K562 (cell line): ENCODE results near the gene OST4. TPM values are rescaled to one million over a fixed set of nuclear protein-coding genes. Genes with fewer than 3 reads are reported as not detected.

ENCODE experiments used
- C11orf30 ChIP-seq: fragments of 450-650 bp; IDR thresholded peaks from 2 replicates; pipeline ENCODE4 v1.6.1; 2016; ENCODE audit warnings: low read depth, mild to moderate bottlenecking
- KDM2B ChIP-seq: fragments of 250-450 bp; sonication (Bioruptor Pico); IDR thresholded peaks from 2 replicates; pipeline ENCODE4 v1.8.0; 2021; ENCODE audit warnings: mild to moderate bottlenecking, moderate library complexity
- MAFK ChIP-seq: IDR thresholded peaks from 2 replicates; pipeline ENCODE4 v1.6.1; 2011; ENCODE audit warnings: low read length, improper control_type of control experiment
- MTA1 ChIP-seq: fragments of 450-650 bp; IDR thresholded peaks from 2 replicates; pipeline ENCODE4 v1.6.1; 2017; ENCODE audit warnings: borderline replicate concordance
- NFE2 ChIP-seq: IDR thresholded peaks from 2 replicates; pipeline ENCODE4 v1.6.1; 2014; ENCODE audit warnings: antibody characterized with exemption, low read depth
- NR1H2 ChIP-seq: sonication (generic); formaldehyde crosslinking; IDR thresholded peaks from 2 replicates; pipeline ENCODE4 v1.4.0; 2020; ENCODE audit warnings: mild to moderate bottlenecking, missing genetic modification reagents
- NR3C1 ChIP-seq: sonication (generic); formaldehyde crosslinking; IDR thresholded peaks from 2 replicates; pipeline ENCODE4 v1.8.1; 2022; ENCODE audit warnings: missing genetic modification reagents
- OTX1 ChIP-seq: fragments of 450-650 bp; formaldehyde crosslinking; IDR thresholded peaks from 2 replicates; pipeline ENCODE4 v1.4.0; 2022; ENCODE audit warnings: mild to moderate bottlenecking
- RCOR1 ChIP-seq, 2 experiments: IDR thresholded peaks; 2 replicates each; pipeline ENCODE4 v1.6.1; 2012; ENCODE audit warnings: low read depth in 2 of 2, low read length in 2 of 2, borderline replicate concordance in 1 of 2, improper control_type of control experiment in 1 of 2
- SIRT6 ChIP-seq: IDR thresholded peaks from one replicate; pipeline ENCODE4 v1.6.1; 2012; ENCODE audit warnings: low read depth, mild to moderate bottlenecking, control low read depth, inconsistent platforms, low read length, moderate library complexity
- TGIF2 ChIP-seq: sonication (generic); formaldehyde crosslinking; IDR thresholded peaks from 2 replicates; pipeline ENCODE4 v1.8.1; 2022; ENCODE audit warnings: mild to moderate bottlenecking, missing genetic modification reagents, moderate library complexity
- XRCC5 ChIP-seq: fragments of 200-400 bp; formaldehyde crosslinking; IDR thresholded peaks from 2 replicates; pipeline ENCODE4 v1.6.1; 2017; ENCODE audit warnings: low read depth, mild to moderate bottlenecking, low read length
- ZFP1 ChIP-seq: fragments of 450-650 bp; formaldehyde crosslinking; IDR thresholded peaks from 2 replicates; pipeline ENCODE4 v1.4.0; 2020; ENCODE audit warnings: mild to moderate bottlenecking, mixed read lengths
- ZFPM2 ChIP-seq: fragments of 250-450 bp; sonication (Bioruptor Pico); IDR thresholded peaks from 2 replicates; pipeline ENCODE4 v1.5.1; 2022; ENCODE audit warnings: mild to moderate bottlenecking
- ZKSCAN1 ChIP-seq: fragments of 150-350 bp; IDR thresholded peaks from 2 replicates; pipeline ENCODE4 v1.6.1; 2016; ENCODE audit warnings: low read depth, low read length
- ZKSCAN8 ChIP-seq: fragments of 200-800 bp; sonication (Bioruptor generic); IDR thresholded peaks from 2 replicates; pipeline ENCODE4 v1.6.1; 2016; ENCODE audit warnings: missing genetic modification characterization, missing compliant biosample characterization
- ZNF584 ChIP-seq: fragments of 200-800 bp; sonication (Bioruptor generic); IDR thresholded peaks from 2 replicates; pipeline ENCODE4 v1.6.1; 2016; ENCODE audit warnings: low read depth, mild to moderate bottlenecking, missing genetic modification characterization, missing compliant biosample characterization
- polyA plus RNA-seq, 8 experiments: library from polyadenylated mRNA; depleted of rRNA in 4 of 8; stranded (reverse) in 5 of 8; unstranded in 3 of 8; fragments of >200 nt; fragmentation: Nextera tagmentation in 2 of 8; fragmentation: Illumina TruSeq in 1 of 8; extraction: Ambion mirVana in 2 of 8; extraction: Trizol in 1 of 8; gene quantifications; 2 replicates each; pipeline versions ENCODE4 v1.2.1 to v1.2.3, GENCODE V29; 2011 to 2014; ENCODE audit warnings: inconsistent platforms in 1 of 8, missing spikeins in 1 of 8
- total RNA-seq, 7 experiments: library from RNA; depleted of rRNA in 6 of 7; stranded (reverse); fragments of >200 nt in 6 of 7; fragmentation: Illumina TruSeq in 2 of 7; extraction: Trizol in 2 of 7; gene quantifications; 2 replicates each; pipeline versions ENCODE4 v1.2.1 to v1.2.3, GENCODE V29; 2011 to 2021; ENCODE audit warnings: low replicate concordance in 1 of 7
- TF ChIP-seq, protein P1 (sequence below): fragments of 450-650 bp; formaldehyde crosslinking; conservative IDR thresholded peaks from 2 replicates; pipeline ENCODE4 v1.4.0; 2022; ENCODE audit warnings: mild to moderate bottlenecking, missing genetic modification characterization
- TF ChIP-seq, protein P2 (sequence below): sonication (generic); formaldehyde crosslinking; IDR thresholded peaks from 2 replicates; pipeline ENCODE4 v1.8.0; 2022; ENCODE audit warnings: mild to moderate bottlenecking, low read depth, missing genetic modification reagents
- TF ChIP-seq, protein P3 (sequence below): fragments of 450-650 bp; IDR thresholded peaks from 2 replicates; pipeline ENCODE4 v1.6.1; 2014; ENCODE audit warnings: low read depth, mild to moderate bottlenecking, moderate library complexity, borderline replicate concordance
- TF ChIP-seq, protein P4 (sequence below): sonication (generic); formaldehyde crosslinking; IDR thresholded peaks from 2 replicates; pipeline ENCODE4 v1.5.0; 2020; ENCODE audit warnings: missing genetic modification reagents
- TF ChIP-seq, protein P5 (sequence below): fragments of 450-650 bp; IDR thresholded peaks from 2 replicates; pipeline ENCODE4 v1.6.1; 2018; ENCODE audit warnings: mild to moderate bottlenecking, low read depth; ENCODE audit not compliant: partially characterized antibody

OST4 gene
- total and polyA plus RNA-seq, 9 of the 15 experiments (the other 6 are each of a cell fraction or from before 2014, with no cell fraction given): 186 to 1,155 (median 355) TPM

DNA sequence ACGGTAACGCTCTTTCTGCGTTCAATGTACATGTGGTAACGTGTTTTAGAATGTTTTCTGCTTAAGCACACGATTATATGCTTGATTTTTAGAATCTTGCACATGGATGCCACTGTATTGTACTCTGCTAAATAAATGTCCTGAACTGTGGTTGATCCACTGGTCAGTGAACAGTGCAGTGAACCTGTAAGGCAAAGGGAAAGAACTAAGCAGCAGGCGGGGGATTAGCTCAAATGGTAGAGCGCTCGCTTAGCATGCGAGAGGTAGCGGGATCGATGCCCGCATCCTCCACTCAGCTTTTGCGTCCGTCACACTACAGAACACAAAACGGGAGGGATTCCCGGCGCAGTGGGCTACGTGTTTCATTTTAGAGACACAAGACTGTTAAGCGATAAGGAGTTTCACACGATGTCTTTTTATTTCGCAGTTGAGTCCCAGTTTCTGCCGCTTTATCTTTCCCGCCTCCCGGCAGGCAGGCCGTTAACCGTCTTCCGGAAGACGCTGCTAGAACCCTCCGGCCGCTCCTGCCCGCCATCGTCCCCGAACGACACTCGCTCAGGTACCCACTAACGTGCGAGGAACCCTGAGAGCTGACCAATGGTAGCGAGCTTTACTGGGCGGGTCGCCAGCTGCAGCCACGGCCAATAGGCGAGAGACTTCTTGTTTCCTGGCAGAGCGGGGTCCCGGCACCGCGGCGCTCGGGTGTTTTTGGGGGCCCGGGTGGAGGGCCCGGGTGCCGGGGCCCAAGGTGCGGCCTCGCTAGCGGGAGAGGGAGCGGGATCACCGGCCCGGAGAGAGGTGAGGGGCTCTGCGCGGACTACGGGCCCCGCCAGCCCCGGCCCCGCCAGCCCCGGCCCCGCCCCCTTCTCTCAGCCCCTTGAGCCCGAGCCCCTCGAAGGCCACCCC lies 20.2 kb downstream of the OST4 start, which contains the start of gene AGBL5 (continued):
- TF ChIP-seq, protein P1, sequence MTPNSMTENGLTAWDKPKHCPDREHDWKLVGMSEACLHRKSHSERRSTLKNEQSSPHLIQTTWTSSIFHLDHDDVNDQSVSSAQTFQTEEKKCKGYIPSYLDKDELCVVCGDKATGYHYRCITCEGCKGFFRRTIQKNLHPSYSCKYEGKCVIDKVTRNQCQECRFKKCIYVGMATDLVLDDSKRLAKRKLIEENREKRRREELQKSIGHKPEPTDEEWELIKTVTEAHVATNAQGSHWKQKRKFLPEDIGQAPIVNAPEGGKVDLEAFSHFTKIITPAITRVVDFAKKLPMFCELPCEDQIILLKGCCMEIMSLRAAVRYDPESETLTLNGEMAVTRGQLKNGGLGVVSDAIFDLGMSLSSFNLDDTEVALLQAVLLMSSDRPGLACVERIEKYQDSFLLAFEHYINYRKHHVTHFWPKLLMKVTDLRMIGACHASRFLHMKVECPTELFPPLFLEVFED (CRISPR knock-in tag): no peak; the same call in 1 of the 2 replicates
- TF ChIP-seq NR1H2 (CRISPR knock-in tag) (no peak), TGIF2 (CRISPR knock-in tag) (no peak; the same call in 1 of the 2 replicates), ZNF584 (no peak), NR3C1 (CRISPR knock-in tag) (no peak), NFE2 (peak; percentile 2; the same call in 1 of the 2 replicates), SIRT6 (no peak), MAFK (peak; percentile 47; the same call in 1 of the 2 replicates), C11orf30 (peak; percentile 19; the same call in 1 of the 2 replicates), KDM2B (CRISPR knock-in tag) (no peak), RCOR1 (IDR thresholded peaks at IDR 0.05; ENCODE audit: borderline replicate concordance in 1 of 2, low read depth in 2 of 2, low read length in 2 of 2) (peak; percentile 20 to 59; a peak in 1 of 4 replicates), ZKSCAN1 (no peak), OTX1 (CRISPR knock-in tag) (0 out of 2 replicates have a peak, but pooled peaks have one; percentile 19), ZFPM2 (CRISPR knock-in tag) (no peak; the same call in 1 of the 2 replicates), MTA1 (peak; percentile 70), XRCC5 (0 out of 2 replicates have a peak, but pooled peaks have one; percentile 37), ZFP1 (CRISPR knock-in tag) (no peak), ZKSCAN8 (CRISPR knock-in tag) (no peak)
- TF ChIP-seq, protein P2, sequence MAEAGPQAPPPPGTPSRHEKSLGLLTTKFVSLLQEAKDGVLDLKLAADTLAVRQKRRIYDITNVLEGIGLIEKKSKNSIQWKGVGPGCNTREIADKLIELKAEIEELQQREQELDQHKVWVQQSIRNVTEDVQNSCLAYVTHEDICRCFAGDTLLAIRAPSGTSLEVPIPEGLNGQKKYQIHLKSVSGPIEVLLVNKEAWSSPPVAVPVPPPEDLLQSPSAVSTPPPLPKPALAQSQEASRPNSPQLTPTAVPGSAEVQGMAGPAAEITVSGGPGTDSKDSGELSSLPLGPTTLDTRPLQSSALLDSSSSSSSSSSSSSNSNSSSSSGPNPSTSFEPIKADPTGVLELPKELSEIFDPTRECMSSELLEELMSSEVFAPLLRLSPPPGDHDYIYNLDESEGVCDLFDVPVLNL: no peak
- TF ChIP-seq, protein P3, sequence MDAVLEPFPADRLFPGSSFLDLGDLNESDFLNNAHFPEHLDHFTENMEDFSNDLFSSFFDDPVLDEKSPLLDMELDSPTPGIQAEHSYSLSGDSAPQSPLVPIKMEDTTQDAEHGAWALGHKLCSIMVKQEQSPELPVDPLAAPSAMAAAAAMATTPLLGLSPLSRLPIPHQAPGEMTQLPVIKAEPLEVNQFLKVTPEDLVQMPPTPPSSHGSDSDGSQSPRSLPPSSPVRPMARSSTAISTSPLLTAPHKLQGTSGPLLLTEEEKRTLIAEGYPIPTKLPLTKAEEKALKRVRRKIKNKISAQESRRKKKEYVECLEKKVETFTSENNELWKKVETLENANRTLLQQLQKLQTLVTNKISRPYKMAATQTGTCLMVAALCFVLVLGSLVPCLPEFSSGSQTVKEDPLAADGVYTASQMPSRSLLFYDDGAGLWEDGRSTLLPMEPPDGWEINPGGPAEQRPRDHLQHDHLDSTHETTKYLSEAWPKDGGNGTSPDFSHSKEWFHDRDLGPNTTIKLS: peak; percentile 94
- TF ChIP-seq, protein P4, sequence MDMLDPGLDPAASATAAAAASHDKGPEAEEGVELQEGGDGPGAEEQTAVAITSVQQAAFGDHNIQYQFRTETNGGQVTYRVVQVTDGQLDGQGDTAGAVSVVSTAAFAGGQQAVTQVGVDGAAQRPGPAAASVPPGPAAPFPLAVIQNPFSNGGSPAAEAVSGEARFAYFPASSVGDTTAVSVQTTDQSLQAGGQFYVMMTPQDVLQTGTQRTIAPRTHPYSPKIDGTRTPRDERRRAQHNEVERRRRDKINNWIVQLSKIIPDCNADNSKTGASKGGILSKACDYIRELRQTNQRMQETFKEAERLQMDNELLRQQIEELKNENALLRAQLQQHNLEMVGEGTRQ (CRISPR knock-in tag): no peak; the same call in 1 of the 2 replicates
- TF ChIP-seq, protein P5, sequence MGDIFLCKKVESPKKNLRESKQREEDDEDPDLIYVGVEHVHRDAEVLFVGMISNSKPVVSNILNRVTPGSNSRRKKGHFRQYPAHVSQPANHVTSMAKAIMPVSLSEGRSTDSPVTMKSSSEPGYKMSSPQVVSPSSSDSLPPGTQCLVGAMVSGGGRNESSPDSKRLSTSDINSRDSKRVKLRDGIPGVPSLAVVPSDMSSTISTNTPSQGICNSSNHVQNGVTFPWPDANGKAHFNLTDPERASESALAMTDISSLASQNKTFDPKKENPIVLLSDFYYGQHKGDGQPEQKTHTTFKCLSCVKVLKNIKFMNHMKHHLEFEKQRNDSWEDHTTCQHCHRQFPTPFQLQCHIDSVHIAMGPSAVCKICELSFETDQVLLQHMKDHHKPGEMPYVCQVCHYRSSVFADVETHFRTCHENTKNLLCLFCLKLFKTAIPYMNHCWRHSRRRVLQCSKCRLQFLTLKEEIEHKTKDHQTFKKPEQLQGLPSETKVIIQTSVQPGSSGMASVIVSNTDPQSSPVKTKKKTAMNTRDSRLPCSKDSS: no peak
